HCT116 (cell line): Measurements from ENCODE around the gene PABPC1L2B. TPM values are rescaled to one million over a fixed set of nuclear protein-coding genes. Genes with fewer than 3 reads are reported as not detected.

Experiments
- ATAC-seq: fragments of 200-7000 bp; cut with Tn5 transposase; 2 replicates; pipeline ENCODE4 v1.9.1; 2020; ENCODE audit warnings: mild to moderate bottlenecking, moderate library complexity
- BruUV-seq: library from RNA; stranded (reverse); fragments of 400-500 nt; replicated peaks from 2 replicates; lab custom pipeline; 2021; lab: Mats Ljungman, UMichigan
- CTCF ChIA-PET: fragments of 300-600 bp; sonication (Branson Sonifier 250); formaldehyde crosslinking; loops from one replicate; lab custom pipeline; 2021; ENCODE audit warnings: antibody characterized with exemption; lab: Charles Lee
- POLR2A ChIA-PET: fragments of 300-600, 350-600 bp; sonication (Branson Sonifier 250); formaldehyde crosslinking; loops from one replicate; lab custom pipeline; 2021; ENCODE audit warnings: antibody characterized with exemption; lab: Charles Lee
- RAD21 ChIA-PET, 2 experiments: fragments of 300-600 bp; sonication (Branson Sonifier 250); formaldehyde crosslinking; loops; one replicate each; lab custom pipeline; 2023; ENCODE audit warnings: low total read pairs in 2 of 2; ENCODE audit not compliant: uncharacterized antibody in 2 of 2, unreplicated experiment in 2 of 2, low non-redundant PET in 1 of 2; lab: Charles Lee
- DNase-seq: peaks from one replicate; pipeline ENCODE4 v3.0.0-alpha.2; 2010; ENCODE audit warnings: low read depth, low spot score
- H2AFZ ChIP-seq: fragments of 200-600 bp; shearing (Covaris generic), sonication (generic); 2 replicates; pipeline ENCODE4 v1.6.1; 2017; ENCODE audit warnings: low read depth, mixed run types, mixed read lengths, antibody characterized with exemption, low read length; ENCODE audit not compliant: poor library complexity, severe bottlenecking
- H3K27ac ChIP-seq: 2 replicates; pipeline ENCODE4 v1.5.1; 2012; ENCODE audit warnings: low read depth, low read length
- H3K27me3 ChIP-seq: fragments of 200-600 bp; sonication (generic); 2 replicates; pipeline ENCODE4 v1.6.1; 2016; ENCODE audit warnings: mixed run types, low read length, mixed read lengths; ENCODE audit not compliant: insufficient read depth
- H3K36me3 ChIP-seq, 2 experiments: fragments of 200-500 bp in 1 of 2; fragments of 200-600 bp in 1 of 2; sonication (Bioruptor generic) in 1 of 2; sonication (generic) in 1 of 2; 2 replicates each; pipeline versions ENCODE4 v1.5.1 to v1.6.1; 2014 to 2016; ENCODE audit warnings: low read length in 2 of 2, inconsistent platforms in 1 of 2, mixed read lengths in 1 of 2, mixed run types in 1 of 2; ENCODE audit not compliant: insufficient read depth in 2 of 2, control insufficient read depth in 1 of 2
- H3K4me1 ChIP-seq, 2 experiments: fragments of 200-600 bp in 1 of 2; sonication (generic) in 1 of 2; 2 replicates each; pipeline versions ENCODE4 v1.5.1 to v1.6.1; 2012 to 2017; ENCODE audit warnings: low read length in 2 of 2, inconsistent platforms in 1 of 2, mild to moderate bottlenecking in 1 of 2, mixed read lengths in 1 of 2, mixed run types in 1 of 2, moderate library complexity in 1 of 2; ENCODE audit not compliant: insufficient read depth in 2 of 2, control insufficient read depth in 1 of 2
- H3K4me2 ChIP-seq: fragments of 200-600 bp; sonication (generic); 2 replicates; pipeline ENCODE4 v1.6.1; 2017; ENCODE audit warnings: mixed run types, low read length, mixed read lengths
- H3K4me3 ChIP-seq, 2 experiments: fragments of 200-600 bp in 1 of 2; sonication (generic) in 1 of 2; replicated peaks in 1 of 2; 2 replicates each; pipeline ENCODE4 v1.5.1; 2011 to 2016; ENCODE audit warnings: low read length in 2 of 2, control low read depth in 1 of 2, low read depth in 1 of 2, mild to moderate bottlenecking in 1 of 2, mixed read lengths in 1 of 2, mixed run types in 1 of 2
- H3K79me2 ChIP-seq: fragments of 200-600 bp; sonication (generic); 2 replicates; pipeline ENCODE4 v1.6.1; 2017; ENCODE audit warnings: mild to moderate bottlenecking, mixed run types, low read length, moderate library complexity, mixed read lengths; ENCODE audit not compliant: insufficient read depth
- H3K9ac ChIP-seq: fragments of 200-600 bp; sonication (generic); 2 replicates; pipeline ENCODE4 v1.6.1; 2016; ENCODE audit warnings: low read length, mixed read lengths
- H3K9me2 ChIP-seq: fragments of 200-600 bp; sonication (generic), shearing (Covaris generic); 2 replicates; pipeline ENCODE4 v1.6.1; 2017; ENCODE audit warnings: mixed run types, mild to moderate bottlenecking, moderate library complexity; ENCODE audit not compliant: insufficient read depth
- H3K9me3 ChIP-seq, 2 experiments: fragments of 200-500 bp in 1 of 2; fragments of 200-600 bp in 1 of 2; sonication (Bioruptor generic) in 1 of 2; sonication (generic) in 1 of 2; 2 replicates each; pipeline ENCODE4 v1.6.1; 2014 to 2017; ENCODE audit warnings: low read length in 2 of 2, mixed read lengths in 2 of 2, inconsistent platforms in 1 of 2, low read depth in 1 of 2, mild to moderate bottlenecking in 1 of 2, mixed run types in 1 of 2, moderate library complexity in 1 of 2; ENCODE audit not compliant: control insufficient read depth in 1 of 2, insufficient read depth in 1 of 2
- H4K20me1 ChIP-seq: fragments of 200-600 bp; sonication (generic), shearing (Covaris generic); 2 replicates; pipeline ENCODE4 v1.6.1; 2017; ENCODE audit warnings: mixed run types, mild to moderate bottlenecking, moderate library complexity; ENCODE audit not compliant: insufficient read depth
- CEBPB ChIP-seq: IDR thresholded peaks from 2 replicates; pipeline ENCODE4 v1.6.1; 2012; ENCODE audit warnings: low read depth
- EZH2 ChIP-seq: fragments of 200-600 bp; sonication (generic); IDR thresholded peaks from 2 replicates; pipeline ENCODE4 v1.6.1; 2017; ENCODE audit warnings: antibody characterized with exemption, mixed run types
- EZH2phosphoT487 ChIP-seq: fragments of 200-600 bp; IDR thresholded peaks from 2 replicates; pipeline ENCODE4 v1.6.1; 2018; ENCODE audit warnings: antibody characterized with exemption, borderline replicate concordance
- JUND ChIP-seq: IDR thresholded peaks from 2 replicates; pipeline ENCODE4 v1.6.1; 2012
- MAX ChIP-seq: IDR thresholded peaks from 2 replicates; pipeline ENCODE4 v1.6.1; 2012
- POLR2A ChIP-seq: IDR thresholded peaks from 2 replicates; pipeline ENCODE4 v1.7.0; 2011; ENCODE audit warnings: borderline replicate concordance; ENCODE audit not compliant: insufficient read depth, insufficient read length; ENCODE audit errors: extremely low read depth
- RAD21 ChIP-seq: IDR thresholded peaks from 2 replicates; pipeline ENCODE4 v1.6.1; 2012; ENCODE audit warnings: low read depth, mild to moderate bottlenecking
- REST ChIP-seq: IDR thresholded peaks from 2 replicates; pipeline ENCODE4 v1.6.1; 2012; ENCODE audit warnings: low read depth
- SIN3A ChIP-seq: IDR thresholded peaks from 2 replicates; pipeline ENCODE4 v1.6.1; 2012; ENCODE audit warnings: low read depth
- SRF ChIP-seq: IDR thresholded peaks from 2 replicates; pipeline ENCODE4 v1.6.1; 2012; ENCODE audit warnings: low read depth
- YY1 ChIP-seq: IDR thresholded peaks from 2 replicates; pipeline ENCODE4 v1.6.1; 2011; ENCODE audit warnings: low read length, low read depth, moderate library complexity, mild to moderate bottlenecking; ENCODE audit not compliant: insufficient replicate concordance; ENCODE audit errors: extremely low read depth
- ZBTB33 ChIP-seq: IDR thresholded peaks from 2 replicates; pipeline ENCODE4 v1.6.1; 2011; ENCODE audit warnings: mild to moderate bottlenecking, low read length, moderate library complexity; ENCODE audit not compliant: insufficient replicate concordance; ENCODE audit errors: extremely low read depth
- ZFX ChIP-seq: fragments of 450-650 bp; IDR thresholded peaks from 2 replicates; pipeline ENCODE4 v1.6.1; 2017
- intact Hi-C: fragments of 100-400 bp; cut with micrococcal nuclease; formaldehyde crosslinking; loops from 2 replicates; pipeline ENCODE4 v1.10.0; 2022
- total RNA-seq: library from RNA; stranded (reverse); gene quantifications from one replicate; pipeline ENCODE4 v1.2.1, GENCODE V29; 2021; ENCODE audit not compliant: unreplicated experiment
- TF ChIP-seq, protein P1 (sequence below), 3 experiments: fragments of 200-600 bp in 1 of 3; sonication (generic) in 1 of 3; IDR thresholded peaks in 2 of 3; conservative IDR thresholded peaks in 1 of 3; 2 replicates each; pipeline ENCODE4 v1.5.1; 2012 to 2017; ENCODE audit warnings: low read depth in 2 of 3, low read length in 2 of 3, antibody characterized with exemption in 1 of 3, borderline replicate concordance in 1 of 3, control low read depth in 1 of 3, mild to moderate bottlenecking in 1 of 3, mixed read lengths in 1 of 3, mixed run types in 1 of 3, moderate library complexity in 1 of 3; ENCODE audit not compliant: insufficient read depth in 1 of 3

PABPC1L2B gene
- total RNA-seq, 1 experiment from 2014 or later = not detected

DNA sequence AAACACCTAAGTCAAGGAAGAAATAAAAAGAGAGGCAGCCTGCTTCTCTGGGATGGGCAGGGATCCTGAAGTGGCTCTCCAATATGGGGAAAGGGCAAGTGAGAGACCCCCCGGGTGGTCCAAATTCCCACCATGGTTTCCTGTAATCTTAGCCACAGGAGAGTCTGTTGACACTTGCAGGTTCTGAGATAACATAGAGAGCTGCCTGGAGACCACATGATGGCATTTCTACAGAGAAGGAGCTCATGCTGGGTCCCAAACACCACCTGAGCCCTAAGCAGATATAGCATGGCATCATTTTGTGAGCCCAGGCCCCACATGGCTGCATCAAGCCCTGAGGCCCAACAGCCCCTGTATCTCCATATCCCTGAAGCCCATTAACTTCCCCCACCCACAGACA, 26.1 kb downstream of the PABPC1L2B start:
- no peak for DNase-seq
- H4K20me1 ChIP-seq = no peaks in the 10 kb centered on the region
- no peaks in the 10 kb centered on the region for H3K9me2 ChIP-seq
- POLR2A ChIA-PET = no interaction called here
- no peaks in the 10 kb centered on the region for H3K27me3 ChIP-seq
- RAD21 ChIA-PET = no interaction called here
- CTCF ChIA-PET = no interaction called here
- no peaks in the 10 kb centered on the region for H3K36me3 ChIP-seq
- intact Hi-C loops = no loop called here
- H3K9me3 ChIP-seq = no peaks in the 10 kb centered on the region
- H3K27ac ChIP-seq = no peak overlapping the region
- no peak overlapping the region for H3K4me3 ChIP-seq
- H2AFZ ChIP-seq = no peak overlapping the region
- no peak overlapping the region for H3K9ac ChIP-seq
- no peaks in the 10 kb centered on the region for H3K4me1 ChIP-seq
- no TSS peak for BruUV-seq
- H3K4me2 ChIP-seq = no peak overlapping the region
- no peak for ATAC-seq
- TF ChIP-seq REST (no peak), POLR2A (no peak), RAD21 (no peak), YY1 (no peak), JUND (no peak), ZFX (no peak), EZH2phosphoT487 (no peak), MAX (no peak), EZH2 (no peak), ZBTB33 (no peak), SRF (no peak), SIN3A (no peak), CEBPB (no peak)
- TF ChIP-seq, protein P1, sequence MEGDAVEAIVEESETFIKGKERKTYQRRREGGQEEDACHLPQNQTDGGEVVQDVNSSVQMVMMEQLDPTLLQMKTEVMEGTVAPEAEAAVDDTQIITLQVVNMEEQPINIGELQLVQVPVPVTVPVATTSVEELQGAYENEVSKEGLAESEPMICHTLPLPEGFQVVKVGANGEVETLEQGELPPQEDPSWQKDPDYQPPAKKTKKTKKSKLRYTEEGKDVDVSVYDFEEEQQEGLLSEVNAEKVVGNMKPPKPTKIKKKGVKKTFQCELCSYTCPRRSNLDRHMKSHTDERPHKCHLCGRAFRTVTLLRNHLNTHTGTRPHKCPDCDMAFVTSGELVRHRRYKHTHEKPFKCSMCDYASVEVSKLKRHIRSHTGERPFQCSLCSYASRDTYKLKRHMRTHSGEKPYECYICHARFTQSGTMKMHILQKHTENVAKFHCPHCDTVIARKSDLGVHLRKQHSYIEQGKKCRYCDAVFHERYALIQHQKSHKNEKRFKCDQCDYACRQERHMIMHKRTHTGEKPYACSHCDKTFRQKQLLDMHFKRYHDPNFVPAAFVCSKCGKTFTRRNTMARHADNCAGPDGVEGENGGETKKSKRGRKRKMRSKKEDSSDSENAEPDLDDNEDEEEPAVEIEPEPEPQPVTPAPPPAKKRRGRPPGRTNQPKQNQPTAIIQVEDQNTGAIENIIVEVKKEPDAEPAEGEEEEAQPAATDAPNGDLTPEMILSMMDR (IDR thresholded peaks at IDR 0.05 in 2 of 3, conservative IDR thresholded peaks at IDR 0.05 in 1 of 3; ENCODE audit: borderline replicate concordance in 1 of 3, insufficient read depth in 1 of 3, low read depth in 2 of 3, low read length in 2 of 3) = no peak
- H3K79me2 ChIP-seq = no peaks in the 10 kb centered on the region
